ENCODE results near the gene ENPP5. TPM values are rescaled to one million over a fixed set of nuclear protein-coding genes. Genes with fewer than 3 reads are reported as not detected.
"Not testable (repeated sequence)": the region's sequence is repeated elsewhere in the genome, so short reads cannot be mapped to it uniquely, and the experiment has no call there.

Gene ENPP5
- total RNA-seq, 2 donors from 2014 or later, result 9.0 to 12.9 TPM

GRCh38 chr6:46156701-46157100 is 14.1 kb downstream of the ENPP5 start:
- TF ChIP-seq CTCF (conservative IDR thresholded peaks at IDR 0.05), result no peak
- Mint-ChIP-seq H3K4me1 (peaks cover 2% of the 10 kb centered on the region), H3K36me3 (ENCODE audit: low read depth) (peaks cover 13% of the 10 kb centered on the region), H3K27me3 (ENCODE audit: insufficient read depth) (no peaks in the 10 kb centered on the region), H3K27ac (no peak overlapping the region), H3K4me3 (no peak overlapping the region), H3K9me3 (no peaks in the 10 kb centered on the region)
- Histone ChIP-seq H3K4me3 (ENCODE audit: low read length) (no peak overlapping the region), H3K36me3 (ENCODE audit: control insufficient read depth, insufficient read depth, low read length) (no peaks in the 10 kb centered on the region), H3K27ac (ENCODE audit: low read depth, low read length) (no peak overlapping the region), H3K9me3 (ENCODE audit: control insufficient read depth, low read length) (no peaks in the 10 kb centered on the region), H3K27me3 (ENCODE audit: control insufficient read depth, insufficient read depth, low read length, poor library complexity, severe bottlenecking) (no peaks in the 10 kb centered on the region), H3K9ac (ENCODE audit: extremely low read depth, low read length, poor library complexity, severe bottlenecking) (no peak overlapping the region), H3K4me1 (ENCODE audit: control insufficient read depth, insufficient read depth, low read length) (no peaks in the 10 kb centered on the region)
- no peak for DNase-seq

- H3K9ac ChIP-seq (ENCODE audit: extremely low read depth, low read length, poor library complexity, severe bottlenecking); DNase-seq; H3K36me3 Mint-ChIP-seq (ENCODE audit: low read depth); H3K27ac ChIP-seq (ENCODE audit: low read depth, low read length); H3K27me3 Mint-ChIP-seq (ENCODE audit: insufficient read depth); H3K27ac Mint-ChIP-seq; H3K4me1 ChIP-seq (ENCODE audit: control insufficient read depth, insufficient read depth, low read length); H3K9me3 ChIP-seq (ENCODE audit: control insufficient read depth, low read length); H3K36me3 ChIP-seq (ENCODE audit: control insufficient read depth, insufficient read depth, low read length); H3K4me3 Mint-ChIP-seq; H3K9me3 Mint-ChIP-seq; H3K4me3 ChIP-seq (ENCODE audit: low read length); H3K4me1 Mint-ChIP-seq; H3K27me3 ChIP-seq (ENCODE audit: control insufficient read depth, insufficient read depth, low read length, poor library complexity, severe bottlenecking): not testable (repeated sequence)
- 97 to 100% methylated on average over 1 to 3 of the region's 3 CpGs for WGBS, 2 experiments (ENCODE audit: insufficient coverage in 1 of 2, insufficient read length in 1 of 2)
- TF ChIP-seq CTCF (conservative IDR thresholded peaks at IDR 0.05), result peak; percentile 23
Observed at GRCh38 chr6:46149066-46149465, 21.7 kb downstream of the ENPP5 start.

- Mint-ChIP-seq H3K4me3 (no peak overlapping the region), H3K27ac (no peak overlapping the region), H3K9me3 (no peaks in the 10 kb centered on the region), H3K27me3 (ENCODE audit: insufficient read depth) (no peaks in the 10 kb centered on the region), H3K36me3 (ENCODE audit: low read depth) (no peaks in the 10 kb centered on the region), H3K4me1 (peaks cover 6% of the 10 kb centered on the region)
- Histone ChIP-seq H3K4me3 (ENCODE audit: low read length) (no peak overlapping the region), H3K27me3 (ENCODE audit: control insufficient read depth, insufficient read depth, low read length, poor library complexity, severe bottlenecking) (no peaks in the 10 kb centered on the region), H3K9ac (ENCODE audit: extremely low read depth, low read length, poor library complexity, severe bottlenecking) (no peak overlapping the region), H3K36me3 (ENCODE audit: control insufficient read depth, insufficient read depth, low read length) (no peaks in the 10 kb centered on the region), H3K27ac (ENCODE audit: low read depth, low read length) (no peak overlapping the region), H3K9me3 (ENCODE audit: control insufficient read depth, low read length) (no peaks in the 10 kb centered on the region), H3K4me1 (ENCODE audit: control insufficient read depth, insufficient read depth, low read length) (no peaks in the 10 kb centered on the region)
- no peak for TF ChIP-seq CTCF (conservative IDR thresholded peaks at IDR 0.05)
- WGBS, 2 experiments (ENCODE audit: insufficient coverage in 1 of 2, insufficient read length in 1 of 2), result 90% methylated on average over 1 of the region's 1 CpG; no CpG with 5 or more reads in 1 of the 2 experiments
- no peak for DNase-seq
Observed at GRCh38 chr6:46144270-46144669, 26.5 kb downstream of the ENPP5 start.
